K562 (cell line): ENCODE data around the gene LCN15. TPM values are rescaled to one million over a fixed set of nuclear protein-coding genes. Genes with fewer than 3 reads are reported as not detected.
A peak's percentile ranks its signal among the peaks of the same experiment; 100 is the strongest.

Source experiments
- DEAF1 ChIP-seq: fragments of 450-650 bp; formaldehyde crosslinking; IDR thresholded peaks from 2 replicates; pipeline ENCODE4 v1.4.0; 2020; ENCODE audit warnings: mild to moderate bottlenecking, moderate library complexity
- DMBX1 ChIP-seq: fragments of 250-450 bp; sonication (Bioruptor Pico); IDR thresholded peaks from 2 replicates; pipeline ENCODE4 v1.8.0; 2022; ENCODE audit warnings: inconsistent platforms, mild to moderate bottlenecking, moderate library complexity, borderline replicate concordance
- E2F3 ChIP-seq: fragments of 250-450 bp; sonication (Bioruptor Pico); IDR thresholded peaks from 2 replicates; pipeline ENCODE4 v1.4.0; 2020; ENCODE audit warnings: mild to moderate bottlenecking
- E4F1 ChIP-seq: fragments of 250-450 bp; sonication (Bioruptor Pico); IDR thresholded peaks from 2 replicates; pipeline ENCODE4 v1.5.0; 2021; ENCODE audit warnings: mild to moderate bottlenecking, borderline replicate concordance
- FOXP1 ChIP-seq: sonication (generic); formaldehyde crosslinking; IDR thresholded peaks from 2 replicates; pipeline ENCODE4 v1.8.0; 2022; ENCODE audit warnings: mild to moderate bottlenecking, missing genetic modification reagents
- GTF2A2 ChIP-seq: IDR thresholded peaks from 2 replicates; pipeline ENCODE4 v1.6.1; 2016; ENCODE audit warnings: mild to moderate bottlenecking, missing genetic modification characterization, missing compliant biosample characterization
- GTF2F1 ChIP-seq: IDR thresholded peaks from 2 replicates; pipeline ENCODE4 v1.6.1; 2011; ENCODE audit warnings: low read depth, low read length, improper control_type of control experiment
- HNRNPL ChIP-seq: fragments of 200-400 bp; formaldehyde crosslinking; IDR thresholded peaks from 2 replicates; pipeline ENCODE4 v1.6.1; 2017; ENCODE audit warnings: low read depth, mild to moderate bottlenecking, low read length
- ID3 ChIP-seq, 2 experiments: fragments of 250-450 bp in 1 of 2; fragments of 450-650 bp in 1 of 2; sonication (Bioruptor Pico) in 1 of 2; IDR thresholded peaks; 2 replicates each; pipeline versions ENCODE4 v1.6.1 to v1.8.0; 2016 to 2021; ENCODE audit warnings: mild to moderate bottlenecking in 2 of 2, moderate library complexity in 2 of 2, missing compliant biosample characterization in 1 of 2, missing genetic modification characterization in 1 of 2
- NBN ChIP-seq: fragments of 450-650 bp; IDR thresholded peaks from 2 replicates; pipeline ENCODE4 v1.6.1; 2016; ENCODE audit warnings: low read depth, mild to moderate bottlenecking
- POLR2AphosphoS5 ChIP-seq: IDR thresholded peaks from 2 replicates; pipeline ENCODE4 v1.6.1; 2011; ENCODE audit warnings: mild to moderate bottlenecking, low read depth, low read length, moderate library complexity; ENCODE audit not compliant: control insufficient read depth, insufficient read depth
- POLR2G ChIP-seq: fragments of 200-400 bp; formaldehyde crosslinking; IDR thresholded peaks from 2 replicates; pipeline ENCODE4 v1.6.1; 2017; ENCODE audit warnings: low read depth, mild to moderate bottlenecking, antibody characterized with exemption, low read length, moderate library complexity
- PTBP1 ChIP-seq: fragments of 200-400 bp; formaldehyde crosslinking; IDR thresholded peaks from 2 replicates; pipeline ENCODE4 v1.6.1; 2017; ENCODE audit warnings: low read depth, low read length
- RBM17 ChIP-seq: fragments of 200-400 bp; formaldehyde crosslinking; IDR thresholded peaks from 2 replicates; pipeline ENCODE4 v1.6.1; 2017; ENCODE audit warnings: low read depth, mild to moderate bottlenecking, low read length, borderline replicate concordance
- SIN3A ChIP-seq, 2 experiments: fragments of 150-350 bp in 1 of 2; IDR thresholded peaks; 2 replicates each; pipeline ENCODE4 v1.6.1; 2011 to 2016; ENCODE audit warnings: borderline replicate concordance in 2 of 2, low read depth in 2 of 2, low read length in 2 of 2, mild to moderate bottlenecking in 2 of 2, moderate library complexity in 2 of 2; ENCODE audit not compliant: control insufficient read depth in 1 of 2
- SRF ChIP-seq, 2 experiments: fragments of 250-450, 450-650 bp in 1 of 2; sonication (Bioruptor Pico) in 1 of 2; sonication (generic) in 1 of 2; formaldehyde crosslinking; IDR thresholded peaks; 2 replicates each; pipeline versions ENCODE4 v1.5.0 to v1.5.1; 2020 to 2022; ENCODE audit warnings: mild to moderate bottlenecking in 1 of 2, missing genetic modification reagents in 1 of 2
- SRSF1 ChIP-seq: fragments of 200-400 bp; formaldehyde crosslinking; IDR thresholded peaks from 2 replicates; pipeline ENCODE4 v1.6.1; 2017; ENCODE audit warnings: mild to moderate bottlenecking, low read depth, low read length, moderate library complexity
- ZBTB33 ChIP-seq: sonication (generic); formaldehyde crosslinking; IDR thresholded peaks from 2 replicates; pipeline ENCODE4 v1.8.1; 2023; ENCODE audit warnings: mild to moderate bottlenecking, missing genetic modification reagents
- ZNF134 ChIP-seq: fragments of 250-450 bp; sonication (Bioruptor Pico); conservative IDR thresholded peaks from 2 replicates; pipeline ENCODE4 v1.4.0; 2020
- ZNF197 ChIP-seq: fragments of 200-800 bp; sonication (Bioruptor generic); IDR thresholded peaks from 2 replicates; pipeline ENCODE4 v1.6.1; 2016; ENCODE audit warnings: low read depth, missing genetic modification characterization, missing compliant biosample characterization
- ZNF263 ChIP-seq: sonication (generic); formaldehyde crosslinking; IDR thresholded peaks from 2 replicates; pipeline ENCODE4 v1.8.0; 2022; ENCODE audit warnings: mild to moderate bottlenecking, missing genetic modification reagents, borderline replicate concordance
- polyA plus RNA-seq, 8 experiments: library from polyadenylated mRNA; depleted of rRNA in 4 of 8; stranded (reverse) in 5 of 8; unstranded in 3 of 8; fragments of >200 nt; fragmentation: Nextera tagmentation in 2 of 8; fragmentation: Illumina TruSeq in 1 of 8; extraction: Ambion mirVana in 2 of 8; extraction: Trizol in 1 of 8; gene quantifications; 2 replicates each; pipeline versions ENCODE4 v1.2.1 to v1.2.3, GENCODE V29; 2011 to 2014; ENCODE audit warnings: inconsistent platforms in 1 of 8, missing spikeins in 1 of 8
- total RNA-seq, 7 experiments: library from RNA; depleted of rRNA in 6 of 7; stranded (reverse); fragments of >200 nt in 6 of 7; fragmentation: Illumina TruSeq in 2 of 7; extraction: Trizol in 2 of 7; gene quantifications; 2 replicates each; pipeline versions ENCODE4 v1.2.1 to v1.2.3, GENCODE V29; 2011 to 2021; ENCODE audit warnings: low replicate concordance in 1 of 7

Gene LCN15
- total and polyA plus RNA-seq, 9 of the 15 experiments (the other 6 are each of a cell fraction or from before 2014, with no cell fraction given) = 0.66 TPM; not detected in 8

GRCh38 chr9:136723362-136723976 is 40.8 kb downstream of the LCN15 start (continued):
- TF ChIP-seq FOXP1 = no peak
- peak; percentile 69; the same call in 1 of the 2 replicates for TF ChIP-seq ZBTB33 (CRISPR knock-in tag)
- no peak for TF ChIP-seq SRSF1
- TF ChIP-seq RBM17 = no peak
- TF ChIP-seq DMBX1 (CRISPR knock-in tag) = no peak
- TF ChIP-seq NBN = no peak
- peak; percentile 44; the same call in 1 of the 2 replicates for TF ChIP-seq POLR2AphosphoS5
- peak; percentile 89 for TF ChIP-seq HNRNPL
- peak; percentile 65 for TF ChIP-seq POLR2G
- TF ChIP-seq ZNF134 (CRISPR knock-in tag) = no peak
- TF ChIP-seq GTF2F1 = no peak
- TF ChIP-seq PTBP1 = 0 out of 2 replicates have a peak, but pooled peaks have one; percentile 12
- TF ChIP-seq GTF2A2 = no peak
- TF ChIP-seq ID3 (CRISPR knock-in tag; IDR thresholded peaks at IDR 0.05) = no peak
- no peak for TF ChIP-seq ID3 (tag; IDR thresholded peaks at IDR 0.05)
- TF ChIP-seq E4F1 (CRISPR knock-in tag) = no peak
- no peak for TF ChIP-seq SRF (CRISPR knock-in tag; IDR thresholded peaks at IDR 0.05)
- TF ChIP-seq E2F3 (CRISPR knock-in tag) = no peak
- TF ChIP-seq ZNF263 = no peak
- no peak for TF ChIP-seq DEAF1 (CRISPR knock-in tag)
- TF ChIP-seq SIN3A (IDR thresholded peaks at IDR 0.05; ENCODE audit: borderline replicate concordance in 2 of 2, control insufficient read depth in 1 of 2, low read depth in 2 of 2, low read length in 2 of 2) = no peak
- TF ChIP-seq ZNF197 (CRISPR knock-in tag) = no peak
